Measurements from ENCODE around the gene PEG3.

- TF ChIP-seq CTCF (IDR thresholded peaks at IDR 0.05; ENCODE audit: low read depth, low read length, missing input control) (no peak), GABPA (IDR thresholded peaks at IDR 0.05 in 1 of 2, conservative IDR thresholded peaks at IDR 0.05 in 1 of 2) (no peak), ATF3 (IDR thresholded peaks at IDR 0.05) (no peak), RAD21 (IDR thresholded peaks at IDR 0.05) (no peak), TAF1 (conservative IDR thresholded peaks at IDR 0.05) (no peak), EGR1 (IDR thresholded peaks at IDR 0.05; ENCODE audit: low read depth in 2 of 2) (no peak)
- TF ChIP-seq, protein P1, sequence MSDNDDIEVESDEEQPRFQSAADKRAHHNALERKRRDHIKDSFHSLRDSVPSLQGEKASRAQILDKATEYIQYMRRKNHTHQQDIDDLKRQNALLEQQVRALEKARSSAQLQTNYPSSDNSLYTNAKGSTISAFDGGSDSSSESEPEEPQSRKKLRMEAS (IDR thresholded peaks at IDR 0.05): no peak
Measured at GRCh38 chr19:56874530-56874929, 34.0 kb upstream of the PEG3 start.

Data from liver (tissue), 3 donors.